Stimulated activated CD8-positive, alpha-beta memory T cell treated with anti-CD3 and anti-CD28 coated beads, Interleukin-15, amount 100 ng/mL, for 24 hours (primary cell): ENCODE results near the gene F13A1.

Experiments used
- DNase-seq: peaks from one replicate; pipeline ENCODE4 v3.0.0-alpha.2; 2020; ENCODE audit warnings: low read depth

F13A1 gene

GRCh38 chr6:6191909-6192308 lies 128.6 kb downstream of the F13A1 start:
- DNase-seq, result no peak

- DNase-seq, result no peak
These were observed 129.0 kb downstream of the F13A1 start for GRCh38 chr6:6191476-6191875.

- no peak for DNase-seq
These were observed 139.8 kb downstream of the F13A1 start for GRCh38 chr6:6180684-6181083.

GRCh38 chr6:6179858-6180623 lies 140.4 kb downstream of the F13A1 start:
- no peak for DNase-seq

GRCh38 chr6:6178795-6179194 lies 141.7 kb downstream of the F13A1 start:
- DNase-seq, result no peak

GRCh38 chr6:6177754-6178153 lies 142.7 kb downstream of the F13A1 start:
- DNase-seq, result no peak

- no peak for DNase-seq
These were observed 143.8 kb downstream of the F13A1 start for GRCh38 chr6:6176586-6177228.

- DNase-seq, result no peak
These were observed 144.3 kb downstream of the F13A1 start for GRCh38 chr6:6176127-6176526.

GRCh38 chr6:6169141-6169540 lies 151.3 kb downstream of the F13A1 start:
- no peak for DNase-seq

GRCh38 chr6:6166064-6166463 lies 154.4 kb downstream of the F13A1 start:
- no peak for DNase-seq

- DNase-seq, result no peak
These were observed 156.1 kb downstream of the F13A1 start for GRCh38 chr6:6164367-6164766.

GRCh38 chr6:6154335-6154734 lies 166.1 kb downstream of the F13A1 start:
- no peak for DNase-seq

- DNase-seq, result no peak
These were observed 168.4 kb downstream of the F13A1 start for GRCh38 chr6:6152060-6152459.

GRCh38 chr6:6148192-6148815 lies 172.2 kb downstream of the F13A1 start:
- DNase-seq, result no peak

GRCh38 chr6:6131492-6132109 lies 188.9 kb downstream of the F13A1 start:
- DNase-seq, result no peak

GRCh38 chr6:6125495-6125894 lies 195.0 kb downstream of the F13A1 start:
- DNase-seq, result no peak

GRCh38 chr6:6123803-6124202 lies 196.7 kb downstream of the F13A1 start:
- DNase-seq, result no peak

GRCh38 chr6:6121943-6122342 lies 198.5 kb downstream of the F13A1 start:
- DNase-seq, result no peak

- DNase-seq, result no peak
These were observed 214.9 kb downstream of the F13A1 start for GRCh38 chr6:6105472-6106036.
